Panc1 (cell line): ENCODE results near the gene PPP1R9B. TPM values are rescaled to one million over a fixed set of nuclear protein-coding genes. Genes with fewer than 3 reads are reported as not detected.

ENCODE experiments used
- ATAC-seq: fragments of 200-7000 bp; cut with Tn5 transposase; 2 replicates; pipeline ENCODE4 v1.9.1; 2020; ENCODE audit warnings: mild to moderate bottlenecking, moderate library complexity
- BruUV-seq: library from RNA; stranded (reverse); fragments of 400-500 nt; replicated peaks from 2 replicates; lab custom pipeline; 2021; lab: Mats Ljungman, UMichigan
- CTCF ChIA-PET: fragments of 300-600 bp; sonication (Branson Sonifier 250); formaldehyde crosslinking; loops from one replicate; lab custom pipeline; 2022; ENCODE audit warnings: antibody characterized with exemption; lab: Charles Lee
- POLR2A ChIA-PET: fragments of 300-600 bp; sonication (Branson Sonifier 250); formaldehyde crosslinking; loops from one replicate; lab custom pipeline; 2022; ENCODE audit warnings: antibody characterized with exemption; lab: Charles Lee
- DNase-seq: peaks from one replicate; pipeline ENCODE4 v3.0.0-alpha.2; 2010; ENCODE audit warnings: low read depth, low spot score
- H3K27ac ChIP-seq: 2 replicates; pipeline ENCODE4 v1.5.1; 2011; ENCODE audit warnings: mild to moderate bottlenecking, low read length, inconsistent platforms
- H3K27me3 ChIP-seq: fragments of 200-500 bp; sonication (Bioruptor generic); 2 replicates; pipeline ENCODE4 v1.6.0; 2014; ENCODE audit warnings: low read length, inconsistent platforms; ENCODE audit not compliant: control insufficient read depth, insufficient read depth
- H3K36me3 ChIP-seq: fragments of 200-500 bp; sonication (Bioruptor generic); 2 replicates; pipeline ENCODE4 v1.5.1; 2014; ENCODE audit warnings: inconsistent platforms, mild to moderate bottlenecking, low read length, moderate library complexity; ENCODE audit not compliant: control insufficient read depth, insufficient read depth
- H3K4me1 ChIP-seq: 2 replicates; pipeline ENCODE4 v1.5.1; 2011; ENCODE audit warnings: inconsistent platforms, mild to moderate bottlenecking, low read length, moderate library complexity; ENCODE audit not compliant: control insufficient read depth, insufficient read depth
- H3K4me3 ChIP-seq, 2 experiments: 2 replicates each; pipeline ENCODE4 v1.5.1; 2011 to 2012; ENCODE audit warnings: low read depth in 2 of 2, low read length in 2 of 2, mild to moderate bottlenecking in 2 of 2, inconsistent platforms in 1 of 2, moderate library complexity in 1 of 2
- H3K9me3 ChIP-seq: fragments of 200-500 bp; sonication (Bioruptor generic); 2 replicates; pipeline ENCODE4 v1.5.1; 2014; ENCODE audit warnings: low read depth, mild to moderate bottlenecking, inconsistent platforms, low read length, moderate library complexity; ENCODE audit not compliant: control insufficient read depth, insufficient read depth
- CTCF ChIP-seq: fragments of 450-650 bp; IDR thresholded peaks from 2 replicates; pipeline ENCODE4 v1.5.1; 2017; ENCODE audit warnings: mild to moderate bottlenecking
- REST ChIP-seq, 2 experiments: IDR thresholded peaks; 2 replicates each; pipeline ENCODE4 v1.6.1; 2011 to 2012; ENCODE audit warnings: low read depth in 2 of 2, control low read depth in 1 of 2, low read length in 1 of 2, mild to moderate bottlenecking in 1 of 2, moderate library complexity in 1 of 2; ENCODE audit not compliant: insufficient read depth in 1 of 2
- SIN3A ChIP-seq: IDR thresholded peaks from 2 replicates; pipeline ENCODE4 v1.6.1; 2012; ENCODE audit warnings: low read depth, mild to moderate bottlenecking, low read length, moderate library complexity, borderline replicate concordance; ENCODE audit not compliant: insufficient read depth
- TCF7L2 ChIP-seq: IDR thresholded peaks from 2 replicates; pipeline ENCODE4 v1.6.1; 2011; ENCODE audit warnings: mild to moderate bottlenecking, low read depth, low read length, inconsistent platforms
- in situ Hi-C: cut with HindIII; loops from 2 replicates; pipeline ENCODE4 v1.10.0; 2016; ENCODE audit warnings: low sequenced_read_pairs, low pct_unique_long_range_greater_than_20kb
- intact Hi-C: fragments of 100-400 bp; cut with micrococcal nuclease; formaldehyde crosslinking; loops from one replicate; pipeline ENCODE4 v1.10.0; 2022; ENCODE audit not compliant: unreplicated experiment
- total RNA-seq: library from RNA; stranded (reverse); gene quantifications from one replicate; pipeline ENCODE4 v1.2.1, GENCODE V29; 2021; ENCODE audit not compliant: unreplicated experiment

The PPP1R9B gene
- total RNA-seq, 1 experiment from 2014 or later: 114 TPM

- BruUV-seq: no TSS peak
- CTCF ChIA-PET: no interaction called here
- ATAC-seq: no peak
These were observed 1.4 kb downstream of the PPP1R9B start for GRCh38 chr17:50149091-50149416.

GRCh38 chr17:50148226-50149090 lies 2.0 kb downstream of the PPP1R9B start:
- TF ChIP-seq CTCF (no peak; the same call in 1 of the 2 replicates), REST (IDR thresholded peaks at IDR 0.05; ENCODE audit: insufficient read depth in 1 of 2, low read depth in 2 of 2, low read length in 1 of 2) (no peak), SIN3A (peak; percentile 94; the same call in 1 of the 2 replicates), TCF7L2 (no peak)
- ATAC-seq: peak; percentile 18
- no peak for DNase-seq
- no TSS peak for BruUV-seq
- H3K4me1 ChIP-seq: peaks cover 44% of the 10 kb centered on the region
- intact Hi-C loops: no loop called here
- ChIA-PET POLR2A (no interaction called here), CTCF (interaction anchor here (0.9 kb wide), 1 partner anchor 14 kb away, joined by 3 read pairs; no protein-coding TSS in a partner anchor)
- H3K9me3 ChIP-seq: no peaks in the 10 kb centered on the region
- no peaks in the 10 kb centered on the region for H3K27me3 ChIP-seq
- H3K4me3 ChIP-seq: peak overlapping the region; percentile 70 to 97
- H3K27ac ChIP-seq: peak overlapping the region; percentile 76
- peaks cover 21% of the 10 kb centered on the region; the same call in 1 of the 2 replicates for H3K36me3 ChIP-seq
- in situ Hi-C loops: no loop called here

More at GRCh38 chr17:50149091-50149416, 1.4 kb downstream of the PPP1R9B start:
- intact Hi-C loops (no loop called here), in situ Hi-C loops (no loop called here)
- Histone ChIP-seq H3K4me1 (peaks cover 50% of the 10 kb centered on the region), H3K27me3 (no peaks in the 10 kb centered on the region), H3K9me3 (no peaks in the 10 kb centered on the region), H3K27ac (peak overlapping the region; percentile 89), H3K36me3 (peaks cover 19% of the 10 kb centered on the region; the same call in 1 of the 2 replicates), H3K4me3 (peak overlapping the region; percentile 70 to 97)
- DNase-seq: no peak
- POLR2A ChIA-PET: no interaction called here
- 0 out of 2 replicates have a peak, but pooled peaks have one; percentile 34 for TF ChIP-seq SIN3A
- TF ChIP-seq REST (IDR thresholded peaks at IDR 0.05; ENCODE audit: insufficient read depth in 1 of 2, low read depth in 2 of 2, low read length in 1 of 2): no peak
